Neural cell (in vitro differentiated cells): ENCODE measurements around the gene FAM76B. TPM values are rescaled to one million over a fixed set of nuclear protein-coding genes. Genes with fewer than 3 reads are reported as not detected.

Experiments used
- H2AFZ ChIP-seq: fragments of 200-600, 300-800 bp; sonication (generic), shearing (Covaris generic); 2 replicates; pipeline ENCODE4 v1.6.0; 2014; ENCODE audit warnings: low read depth, mild to moderate bottlenecking, antibody characterized with exemption, low read length, moderate library complexity
- H3F3A ChIP-seq: fragments of 200-600 bp; shearing (Covaris generic); 2 replicates; pipeline ENCODE4 v1.6.1; 2016; ENCODE audit warnings: mild to moderate bottlenecking, moderate library complexity, mixed read lengths, antibody characterized with exemption, low read length; ENCODE audit not compliant: insufficient read depth, poor library complexity, severe bottlenecking
- H3K27ac ChIP-seq: fragments of 200-600, 300-800 bp; sonication (generic), shearing (Covaris generic); 2 replicates; pipeline ENCODE4 v1.5.1; 2014; ENCODE audit warnings: mild to moderate bottlenecking, low read length, moderate library complexity
- H3K27me3 ChIP-seq: fragments of 300-800, 200-600 bp; sonication (generic), shearing (Covaris generic); 2 replicates; pipeline ENCODE4 v1.6.0; 2014; ENCODE audit warnings: mild to moderate bottlenecking, low read depth, low read length, moderate library complexity; ENCODE audit not compliant: insufficient read depth
- H3K36me3 ChIP-seq: fragments of 300-800, 200-600 bp; sonication (generic), shearing (Covaris generic); 2 replicates; pipeline ENCODE4 v1.5.1; 2014; ENCODE audit warnings: mild to moderate bottlenecking, antibody characterized with exemption, low read length, moderate library complexity; ENCODE audit not compliant: insufficient read depth
- H3K4me2 ChIP-seq: fragments of 300-800, 200-600 bp; sonication (generic), shearing (Covaris generic); 2 replicates; pipeline ENCODE4 v1.6.0; 2014; ENCODE audit warnings: mild to moderate bottlenecking, low read length
- H3K4me3 ChIP-seq: fragments of 300-800, 200-600 bp; sonication (generic), shearing (Covaris generic); 2 replicates; pipeline ENCODE4 v1.5.1; 2014; ENCODE audit warnings: mild to moderate bottlenecking, low read length, moderate library complexity
- H3K79me2 ChIP-seq: fragments of 200-600 bp; shearing (Covaris generic); replicated peaks from 2 replicates; pipeline ENCODE4 v1.6.0; 2014; ENCODE audit warnings: mild to moderate bottlenecking, low read length, moderate library complexity; ENCODE audit not compliant: insufficient read depth
- H3K9ac ChIP-seq: fragments of 300-800, 200-600 bp; sonication (generic), shearing (Covaris generic); 2 replicates; pipeline ENCODE4 v1.6.1; 2016; ENCODE audit warnings: mild to moderate bottlenecking, low read length, mixed read lengths
- H3K9me2 ChIP-seq: fragments of 200-600 bp; shearing (Covaris generic); 2 replicates; pipeline ENCODE4 v1.6.1; 2016; ENCODE audit warnings: mild to moderate bottlenecking, low read length, mixed read lengths; ENCODE audit not compliant: insufficient read depth
- H3K9me3 ChIP-seq: fragments of 200-600, 300-800 bp; sonication (generic), shearing (Covaris generic); 2 replicates; pipeline ENCODE4 v1.6.1; 2016; ENCODE audit warnings: mild to moderate bottlenecking, mixed run types, low read length, moderate library complexity, mixed read lengths
- H4K20me1 ChIP-seq: fragments of 200-600 bp; shearing (Covaris generic); 2 replicates; pipeline ENCODE4 v1.6.1; 2016; ENCODE audit warnings: mild to moderate bottlenecking, mixed run types; ENCODE audit not compliant: insufficient read depth
- CTCF ChIP-seq: fragments of 450-650 bp; IDR thresholded peaks from 2 replicates; pipeline ENCODE4 v1.5.1; 2014; ENCODE audit warnings: antibody characterized with exemption, mild to moderate bottlenecking, moderate library complexity; ENCODE audit not compliant: poor library complexity, severe bottlenecking
- EP300 ChIP-seq: fragments of 450-650 bp; conservative IDR thresholded peaks from 2 replicates; pipeline ENCODE4 v1.6.1; 2014; ENCODE audit warnings: antibody characterized with exemption, mild to moderate bottlenecking, moderate library complexity; ENCODE audit not compliant: poor library complexity, severe bottlenecking
- EZH2 ChIP-seq: fragments of 200-600, 300-800 bp; shearing (Covaris generic), sonication (generic); IDR thresholded peaks from 2 replicates; pipeline ENCODE4 v1.6.1; 2014; ENCODE audit warnings: antibody characterized with exemption, low read length, borderline replicate concordance, mild to moderate bottlenecking; ENCODE audit not compliant: insufficient read depth, poor library complexity, severe bottlenecking
- MXI1 ChIP-seq: fragments of 450-650 bp; conservative IDR thresholded peaks from 2 replicates; pipeline ENCODE4 v1.6.1; 2014; ENCODE audit warnings: antibody characterized with exemption, mild to moderate bottlenecking; ENCODE audit not compliant: poor library complexity, severe bottlenecking
- POLR2AphosphoS5 ChIP-seq: IDR thresholded peaks from 2 replicates; pipeline ENCODE4 v1.6.1; 2012
- RAD21 ChIP-seq: fragments of 450-650 bp; conservative IDR thresholded peaks from 2 replicates; pipeline ENCODE4 v1.6.1; 2014; ENCODE audit warnings: antibody characterized with exemption, mild to moderate bottlenecking, moderate library complexity
- REST ChIP-seq: IDR thresholded peaks from 2 replicates; pipeline ENCODE4 v1.6.1; 2012; ENCODE audit warnings: borderline replicate concordance
- SMC3 ChIP-seq: fragments of 450-650 bp; conservative IDR thresholded peaks from 2 replicates; pipeline ENCODE4 v1.6.1; 2014; ENCODE audit warnings: antibody characterized with exemption, mild to moderate bottlenecking, moderate library complexity; ENCODE audit not compliant: poor library complexity
- TAF1 ChIP-seq: IDR thresholded peaks from 2 replicates; pipeline ENCODE4 v1.6.1; 2012; ENCODE audit warnings: low read depth
- polyA plus RNA-seq: library from polyadenylated mRNA; depleted of rRNA; stranded (reverse); fragments of >200 nt; gene quantifications from 2 replicates; pipeline ENCODE4 v1.2.3, GENCODE V29; 2014

FAM76B gene
- polyA plus RNA-seq, 1 donor from 2014 or later = 139 TPM

- H3K36me3 ChIP-seq = no peaks in the 10 kb centered on the region
- no peaks in the 10 kb centered on the region for H4K20me1 ChIP-seq
- no peak overlapping the region for H3K9ac ChIP-seq
- no peak overlapping the region for H3K4me2 ChIP-seq
- H3K4me3 ChIP-seq = no peak overlapping the region
- H3K9me3 ChIP-seq = no peaks in the 10 kb centered on the region
- no peaks in the 10 kb centered on the region for H3K9me2 ChIP-seq
- H2AFZ ChIP-seq = no peak overlapping the region
- TF ChIP-seq EP300 (no peak), REST (no peak), RAD21 (no peak), CTCF (no peak), TAF1 (no peak), EZH2 (no peak), POLR2AphosphoS5 (no peak), SMC3 (no peak), MXI1 (no peak)
- H3K79me2 ChIP-seq = no peaks in the 10 kb centered on the region
- H3K27ac ChIP-seq = no peak overlapping the region
- H3K27me3 ChIP-seq = no peaks in the 10 kb centered on the region
- H3F3A ChIP-seq = no peaks in the 10 kb centered on the region
These were observed 52.8 kb downstream of the FAM76B start for GRCh38 chr11:95736809-95737208.

DNA sequence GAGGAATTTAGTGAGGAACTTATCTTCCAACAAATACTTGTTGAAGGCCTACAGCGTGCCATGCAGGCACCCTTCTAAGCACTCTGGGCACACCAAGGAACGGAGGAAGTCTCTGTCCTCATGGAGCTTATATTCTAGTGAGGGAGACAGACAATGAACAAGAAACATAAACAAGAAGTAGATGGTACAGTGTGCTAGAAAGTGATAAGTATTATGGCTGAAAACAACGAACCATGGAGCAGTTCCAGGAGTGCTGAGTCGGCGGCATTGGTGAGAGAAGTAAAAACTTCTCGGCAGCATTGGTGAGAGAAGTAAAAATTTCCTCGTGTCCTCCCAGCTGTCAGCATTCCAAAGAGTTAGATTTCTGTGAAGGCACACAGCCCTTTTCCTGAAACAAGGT lies 53.2 kb downstream of the FAM76B start:
- no peaks in the 10 kb centered on the region for H4K20me1 ChIP-seq
- H3K27ac ChIP-seq = no peak overlapping the region
- no peak overlapping the region for H3K4me3 ChIP-seq
- H3K9me2 ChIP-seq = no peaks in the 10 kb centered on the region
- H2AFZ ChIP-seq = no peak overlapping the region
- TF ChIP-seq EZH2 (no peak), TAF1 (no peak), EP300 (no peak), RAD21 (no peak), MXI1 (no peak), REST (no peak)
- H3K9me3 ChIP-seq = no peaks in the 10 kb centered on the region
- H3K27me3 ChIP-seq = no peaks in the 10 kb centered on the region
- H3K4me2 ChIP-seq = no peak overlapping the region
- H3K36me3 ChIP-seq = no peaks in the 10 kb centered on the region
- H3F3A ChIP-seq = no peaks in the 10 kb centered on the region
- H3K79me2 ChIP-seq = no peaks in the 10 kb centered on the region
- H3K9ac ChIP-seq = no peak overlapping the region
